ENCODE measurements around the gene HOMER2.

GRCh38 chr15:82928711-82929110 lies 23.8 kb downstream of the HOMER2 start:
- TF ChIP-seq POLR2A (IDR thresholded peaks at IDR 0.05): no peak
- TF ChIP-seq CTCF (IDR thresholded peaks at IDR 0.05): no peak
- TF ChIP-seq POLR2AphosphoS5 (IDR thresholded peaks at IDR 0.05): no peak

Measured in prostate gland (tissue), 2 donors.